Transverse colon (tissue), 3 donors: ENCODE measurements around the gene PODXL.

ENCODE experiments used
- POLR2A ChIP-seq: fragments of 450-650 bp; IDR thresholded peaks from one replicate; pipeline ENCODE4 v1.6.1; 2016; ENCODE audit warnings: antibody characterized with exemption, mild to moderate bottlenecking, moderate library complexity
- POLR2AphosphoS5 ChIP-seq, 3 donors: sonication (generic); formaldehyde crosslinking; IDR thresholded peaks; one replicate each; pipeline ENCODE4 v1.6.1; 2016; ENCODE audit warnings: antibody characterized with exemption in 3 of 3

- TF ChIP-seq POLR2A (no peak), POLR2AphosphoS5 (IDR thresholded peaks at IDR 0.05) (no peak)
Observed at GRCh38 chr7:131529617-131530016, 26.8 kb downstream of the PODXL start.
